DOHH2 (cell line): Measurements from ENCODE around the gene SLBP.

Source experiments
- H3F3A ChIP-seq: fragments of 200-600 bp; sonication (generic), shearing (Covaris generic); 2 replicates; pipeline ENCODE4 v1.6.0; 2016; ENCODE audit warnings: antibody characterized with exemption, mild to moderate bottlenecking; ENCODE audit not compliant: control insufficient read depth, insufficient read depth
- H3K27ac ChIP-seq: fragments of 200-600 bp; sonication (generic); 2 replicates; pipeline ENCODE4 v1.5.1; 2014; ENCODE audit warnings: low read depth, mild to moderate bottlenecking, low read length, moderate library complexity
- H3K27me3 ChIP-seq: fragments of 200-600 bp; sonication (generic); 2 replicates; pipeline ENCODE4 v1.6.1; 2014; ENCODE audit warnings: mild to moderate bottlenecking, low read length, mixed read lengths; ENCODE audit not compliant: control insufficient read depth
- H3K36me3 ChIP-seq: fragments of 200-600 bp; sonication (generic); 2 replicates; pipeline ENCODE4 v1.6.1; 2014; ENCODE audit warnings: mild to moderate bottlenecking, low read length, moderate library complexity, mixed read lengths; ENCODE audit not compliant: control insufficient read depth
- H3K4me1 ChIP-seq: fragments of 200-600 bp; sonication (generic); 2 replicates; pipeline ENCODE4 v1.6.1; 2014; ENCODE audit warnings: mild to moderate bottlenecking, low read length, mixed read lengths; ENCODE audit not compliant: control insufficient read depth
- H3K4me2 ChIP-seq: fragments of 200-600 bp; sonication (generic); 2 replicates; pipeline ENCODE4 v1.6.0; 2014; ENCODE audit warnings: mild to moderate bottlenecking, low read length, moderate library complexity
- H3K4me3 ChIP-seq: fragments of 200-600 bp; sonication (generic); 2 replicates; pipeline ENCODE4 v1.5.1; 2014; ENCODE audit warnings: mild to moderate bottlenecking, low read length, mixed read lengths
- H3K79me2 ChIP-seq: fragments of 200-600 bp; sonication (generic); 2 replicates; pipeline ENCODE4 v1.6.1; 2014; ENCODE audit warnings: mild to moderate bottlenecking, low read length, mixed read lengths; ENCODE audit not compliant: control insufficient read depth
- H3K9me2 ChIP-seq: fragments of 200-600 bp; sonication (generic); replicated peaks from 2 replicates; pipeline ENCODE4 v1.6.1; 2014; ENCODE audit warnings: mild to moderate bottlenecking, low read length, mixed read lengths; ENCODE audit not compliant: control insufficient read depth
- H3K9me3 ChIP-seq: fragments of 200-600 bp; sonication (generic); 2 replicates; pipeline ENCODE4 v1.6.1; 2014; ENCODE audit warnings: antibody characterized with exemption, low read length, mixed read lengths; ENCODE audit not compliant: control insufficient read depth, insufficient read depth
- H4K20me1 ChIP-seq: fragments of 200-600 bp; sonication (generic); 2 replicates; pipeline ENCODE4 v1.6.0; 2014; ENCODE audit warnings: low read depth, mild to moderate bottlenecking, antibody characterized with exemption, low read length, moderate library complexity; ENCODE audit not compliant: control insufficient read depth, insufficient read depth
- EZH2phosphoT487 ChIP-seq: fragments of 200-600 bp; sonication (generic); IDR thresholded peaks from 2 replicates; pipeline ENCODE4 v1.6.1; 2017; ENCODE audit warnings: borderline replicate concordance, mild to moderate bottlenecking, antibody characterized with exemption, low read length, moderate library complexity, mixed read lengths
- TF ChIP-seq, protein P1 (sequence below): fragments of 200-600 bp; sonication (generic); IDR thresholded peaks from one replicate; pipeline ENCODE4 v1.5.1; 2014; ENCODE audit warnings: antibody characterized with exemption, mild to moderate bottlenecking, low read depth, low read length; ENCODE audit not compliant: poor library complexity, severe bottlenecking

SLBP gene

GRCh38 chr4:1714303-1715001 lies 2.3 kb upstream of the SLBP start:
- Histone ChIP-seq H3K4me2 (peak overlapping the region; percentile 91), H3K79me2 (peaks cover 88% of the 10 kb centered on the region), H3K36me3 (peaks cover 87% of the 10 kb centered on the region), H3K9me2 (no peaks in the 10 kb centered on the region), H3K9me3 (no peaks in the 10 kb centered on the region), H3K27me3 (no peaks in the 10 kb centered on the region), H3K27ac (peak overlapping the region; percentile 96), H4K20me1 (peaks cover 26% of the 10 kb centered on the region), H3K4me1 (peaks cover 69% of the 10 kb centered on the region), H3F3A (peaks cover 40% of the 10 kb centered on the region), H3K4me3 (peak overlapping the region; percentile 92)
- no peak for TF ChIP-seq EZH2phosphoT487
- TF ChIP-seq, protein P1, sequence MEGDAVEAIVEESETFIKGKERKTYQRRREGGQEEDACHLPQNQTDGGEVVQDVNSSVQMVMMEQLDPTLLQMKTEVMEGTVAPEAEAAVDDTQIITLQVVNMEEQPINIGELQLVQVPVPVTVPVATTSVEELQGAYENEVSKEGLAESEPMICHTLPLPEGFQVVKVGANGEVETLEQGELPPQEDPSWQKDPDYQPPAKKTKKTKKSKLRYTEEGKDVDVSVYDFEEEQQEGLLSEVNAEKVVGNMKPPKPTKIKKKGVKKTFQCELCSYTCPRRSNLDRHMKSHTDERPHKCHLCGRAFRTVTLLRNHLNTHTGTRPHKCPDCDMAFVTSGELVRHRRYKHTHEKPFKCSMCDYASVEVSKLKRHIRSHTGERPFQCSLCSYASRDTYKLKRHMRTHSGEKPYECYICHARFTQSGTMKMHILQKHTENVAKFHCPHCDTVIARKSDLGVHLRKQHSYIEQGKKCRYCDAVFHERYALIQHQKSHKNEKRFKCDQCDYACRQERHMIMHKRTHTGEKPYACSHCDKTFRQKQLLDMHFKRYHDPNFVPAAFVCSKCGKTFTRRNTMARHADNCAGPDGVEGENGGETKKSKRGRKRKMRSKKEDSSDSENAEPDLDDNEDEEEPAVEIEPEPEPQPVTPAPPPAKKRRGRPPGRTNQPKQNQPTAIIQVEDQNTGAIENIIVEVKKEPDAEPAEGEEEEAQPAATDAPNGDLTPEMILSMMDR, result peak; percentile 24

GRCh38 chr4:1713003-1713851 lies 1.1 kb upstream of the SLBP start:
- TF ChIP-seq, protein P1, result no peak
- no peak for TF ChIP-seq EZH2phosphoT487
- peaks cover 34% of the 10 kb centered on the region for H3F3A ChIP-seq
- no peaks in the 10 kb centered on the region for H3K27me3 ChIP-seq
- H4K20me1 ChIP-seq, result peaks cover 37% of the 10 kb centered on the region
- H3K79me2 ChIP-seq, result peaks cover 93% of the 10 kb centered on the region
- H3K4me1 ChIP-seq, result peaks cover 69% of the 10 kb centered on the region
- H3K4me3 ChIP-seq, result peak overlapping the region; percentile 92
- H3K9me3 ChIP-seq, result no peaks in the 10 kb centered on the region
- H3K4me2 ChIP-seq, result peak overlapping the region; percentile 91
- H3K36me3 ChIP-seq, result peaks cover 90% of the 10 kb centered on the region
- no peaks in the 10 kb centered on the region for H3K9me2 ChIP-seq
- peak overlapping the region; percentile 96 for H3K27ac ChIP-seq

- Histone ChIP-seq H3K4me1 (peaks cover 61% of the 10 kb centered on the region), H3F3A (peaks cover 35% of the 10 kb centered on the region), H3K4me3 (peak overlapping the region; percentile 92)
Observed at GRCh38 chr4:1711571-1712215, 426 bp downstream of the SLBP start.

More at GRCh38 chr4:1711571-1712215, 426 bp downstream of the SLBP start:
- Histone ChIP-seq H3K4me2 (peak overlapping the region; percentile 95), H3K79me2 (peaks cover 90% of the 10 kb centered on the region), H3K27me3 (no peaks in the 10 kb centered on the region), H3K36me3 (peaks cover 84% of the 10 kb centered on the region), H3K27ac (peak overlapping the region; percentile 96), H3K9me3 (no peaks in the 10 kb centered on the region), H3K9me2 (no peaks in the 10 kb centered on the region), H4K20me1 (peaks cover 39% of the 10 kb centered on the region)
- no peak for TF ChIP-seq EZH2phosphoT487
- TF ChIP-seq, protein P1, result no peak
